ENCODE data around the gene FAN1.
"Not testable (repeated sequence)": the region's sequence is repeated elsewhere in the genome, so short reads cannot be mapped to it uniquely, and the experiment has no call there.

FAN1 gene

GRCh38 chr15:30903497-30904187 lies at the start of gene FAN1:
Gene FAN1, plus strand, starts transcription at chr15:30903915. Its CDS starts 749 bp downstream, at chr15:30904664.
- peak; percentile 77 for DNase-seq (ENCODE audit: low read depth)

- no peak for DNase-seq (ENCODE audit: low read depth)
Measured at GRCh38 chr15:30859091-30859874, 44.4 kb upstream of the FAN1 start.

- DNase-seq (ENCODE audit: low read depth), result no peak
Measured at GRCh38 chr15:30865257-30865656, 38.5 kb upstream of the FAN1 start.

GRCh38 chr15:30870681-30871080 lies 33.0 kb upstream of the FAN1 start:
- DNase-seq (ENCODE audit: low read depth), result no peak

GRCh38 chr15:30872341-30872748 lies 31.4 kb upstream of the FAN1 start:
- peak; percentile 25 for DNase-seq (ENCODE audit: low read depth)

- no peak for DNase-seq (ENCODE audit: low read depth)
Measured at GRCh38 chr15:30877070-30877469, 26.6 kb upstream of the FAN1 start.

- no peak for DNase-seq (ENCODE audit: low read depth)
Measured at GRCh38 chr15:30878515-30878914, 25.2 kb upstream of the FAN1 start.

- DNase-seq (ENCODE audit: low read depth), result no peak
Measured at GRCh38 chr15:30882849-30883433, 20.8 kb upstream of the FAN1 start.

- DNase-seq (ENCODE audit: low read depth), result not testable (repeated sequence)
Measured at GRCh38 chr15:30883666-30884065, 20.0 kb upstream of the FAN1 start.

GRCh38 chr15:30885814-30886213 lies 17.9 kb upstream of the FAN1 start:
- no peak for DNase-seq (ENCODE audit: low read depth)

GRCh38 chr15:30889196-30889595 lies 14.5 kb upstream of the FAN1 start:
- no peak for DNase-seq (ENCODE audit: low read depth)

GRCh38 chr15:30895461-30896210 lies 8.1 kb upstream of the FAN1 start:
- DNase-seq (ENCODE audit: low read depth), result no peak

- no peak for DNase-seq (ENCODE audit: low read depth)
Measured at GRCh38 chr15:30896211-30896606, 7.5 kb upstream of the FAN1 start.

GRCh38 chr15:30901889-30902288 lies 1.8 kb upstream of the FAN1 start:
- DNase-seq (ENCODE audit: low read depth), result no peak

GRCh38 chr15:30904812-30905211 lies 1.1 kb downstream of the FAN1 start:
- DNase-seq (ENCODE audit: low read depth), result no peak

GRCh38 chr15:30905821-30906220 lies 2.1 kb downstream of the FAN1 start:
- DNase-seq (ENCODE audit: low read depth), result no peak

GRCh38 chr15:30906366-30906765 lies 2.7 kb downstream of the FAN1 start:
- no peak for DNase-seq (ENCODE audit: low read depth)

GRCh38 chr15:30913761-30914160 lies 10.0 kb downstream of the FAN1 start:
- no peak for DNase-seq (ENCODE audit: low read depth)

GRCh38 chr15:30917013-30917412 lies 13.3 kb downstream of the FAN1 start:
- no peak for DNase-seq (ENCODE audit: low read depth)

- no peak for DNase-seq (ENCODE audit: low read depth)
Measured at GRCh38 chr15:30917675-30918074, 14.0 kb downstream of the FAN1 start.

GRCh38 chr15:30918366-30918765 lies 14.7 kb downstream of the FAN1 start:
- no peak for DNase-seq (ENCODE audit: low read depth)

- no peak for DNase-seq (ENCODE audit: low read depth)
Measured at GRCh38 chr15:30919877-30920550, 16.3 kb downstream of the FAN1 start.
